K562 (cell line): ENCODE data around the gene SLC5A2. TPM values are rescaled to one million over a fixed set of nuclear protein-coding genes. Genes with fewer than 3 reads are reported as not detected.
A peak's percentile ranks its signal among the peaks of the same experiment; 100 is the strongest.
"Not testable (repeated sequence)": the region's sequence is repeated elsewhere in the genome, so short reads cannot be mapped to it uniquely, and the experiment has no call there.

ENCODE experiments used
- ATAC-seq: fragments of 200-7000 bp; cut with Tn5 transposase; 3 replicates; pipeline ENCODE4 v1.9.1; 2020; ENCODE audit warnings: moderate library complexity
- BruUV-seq: library from RNA; stranded (reverse); fragments of 400-500 nt; replicated peaks from 2 replicates; lab custom pipeline; 2021; lab: Mats Ljungman, UMichigan
- CTCF ChIA-PET: fragments of 300-600 bp; formaldehyde crosslinking; extraction: SDS; loops from one replicate; lab custom pipeline; 2021; ENCODE audit warnings: low intra/inter-chr PET ratio; lab: Yijun Ruan, JAX
- POLR2A ChIA-PET: fragments of 300-600, 350-650 bp; sonication (Branson Sonifier 250); formaldehyde crosslinking; extraction: SDS; loops from one replicate; lab custom pipeline; 2021; ENCODE audit warnings: antibody characterized with exemption, inconsistent platforms; lab: Yijun Ruan, JAX
- DNase-seq, 4 experiments: peaks; one replicate each; pipeline versions ENCODE4 v3.0.0 to v3.0.0-alpha.2; 2011 to 2018; ENCODE audit warnings: low spot score in 3 of 4, mixed read lengths in 3 of 4; ENCODE audit errors: extremely low read depth in 1 of 4
- FAIRE-seq: peaks from 2 replicates; lab custom pipeline; 2011; peaks lifted over from hg19 to GRCh38; lab: Jason Lieb, UNC
- H2AFZ ChIP-seq: 2 replicates; pipeline ENCODE4 v1.6.0; 2011; ENCODE audit warnings: low read depth, low read length, control low read depth, inconsistent platforms
- H3K27ac ChIP-seq: fragments of 200-600 bp; 3 replicates; pipeline ENCODE4 v1.8.0; 2011; ENCODE audit warnings: low read depth, mild to moderate bottlenecking, control low read depth, inconsistent platforms, low read length, moderate library complexity, mixed read lengths; ENCODE audit errors: extremely low read depth
- H3K27me3 ChIP-seq, 2 experiments: fragments of 300-600 bp in 1 of 2; 2 replicates in 1 of 2; 3 replicates in 1 of 2; pipeline versions ENCODE4 v1.6.0 to v1.8.0; 2011; ENCODE audit warnings: inconsistent platforms in 2 of 2, low read length in 2 of 2, mild to moderate bottlenecking in 1 of 2, mixed read lengths in 1 of 2, moderate library complexity in 1 of 2; ENCODE audit not compliant: control insufficient read depth in 2 of 2, insufficient read depth in 2 of 2
- H3K36me3 ChIP-seq: fragments of 300-600 bp; 3 replicates; pipeline ENCODE4 v1.8.0; 2011; ENCODE audit warnings: mild to moderate bottlenecking, low read length, inconsistent platforms; ENCODE audit not compliant: control insufficient read depth, insufficient read depth
- H3K4me1 ChIP-seq, 2 experiments: fragments of 200-600 bp in 1 of 2; replicated peaks in 1 of 2; 2 replicates in 1 of 2; 3 replicates in 1 of 2; pipeline versions ENCODE4 v1.5.1 to v1.8.0; 2011; ENCODE audit warnings: inconsistent platforms in 2 of 2, low read length in 2 of 2, mild to moderate bottlenecking in 1 of 2, mixed read lengths in 1 of 2, moderate library complexity in 1 of 2; ENCODE audit not compliant: control insufficient read depth in 2 of 2, insufficient read depth in 2 of 2
- H3K4me2 ChIP-seq: 2 replicates; pipeline ENCODE4 v1.6.1; 2011; ENCODE audit warnings: low read length, control low read depth, inconsistent platforms, mixed read lengths; ENCODE audit not compliant: insufficient read depth
- H3K4me3 ChIP-seq: fragments of 200-600 bp; sonication (generic), shearing (Covaris generic); 2 replicates; pipeline ENCODE4 v1.5.1; 2016; ENCODE audit warnings: control low read depth, inconsistent platforms
- H3K79me2 ChIP-seq: fragments of 200-600 bp; 3 replicates; pipeline ENCODE4 v1.8.0; 2011; ENCODE audit warnings: low read length, inconsistent platforms; ENCODE audit not compliant: control insufficient read depth, insufficient read depth
- H3K9ac ChIP-seq, 2 experiments: 2 replicates each; pipeline versions ENCODE4 v1.6.0 to v1.6.1; 2011; ENCODE audit warnings: low read depth in 2 of 2, low read length in 2 of 2, control low read depth in 1 of 2, inconsistent platforms in 1 of 2, mild to moderate bottlenecking in 1 of 2, mixed read lengths in 1 of 2; ENCODE audit not compliant: insufficient read depth in 1 of 2
- H3K9me1 ChIP-seq: one replicate; pipeline ENCODE4 v1.6.0; 2011; ENCODE audit warnings: inconsistent platforms, mild to moderate bottlenecking, low read length, moderate library complexity; ENCODE audit not compliant: control insufficient read depth, insufficient read depth
- H3K9me3 ChIP-seq: replicated peaks from 2 replicates; pipeline ENCODE4 v1.5.1; 2011; ENCODE audit warnings: low read depth, low read length, inconsistent platforms; ENCODE audit not compliant: control insufficient read depth, insufficient read depth
- H4K20me1 ChIP-seq: replicated peaks from 2 replicates; pipeline ENCODE4 v1.6.1; 2011; ENCODE audit warnings: low read length, inconsistent platforms, mixed read lengths; ENCODE audit not compliant: control insufficient read depth, insufficient read depth
- CBFA2T3 ChIP-seq: fragments of 450-650 bp; IDR thresholded peaks from 2 replicates; pipeline ENCODE4 v1.6.1; 2017
- WGBS: fragments of 100-300 bp; shearing (Covaris generic); methylation state at CpG from one replicate; pipeline ENCODE4 v1.1.6; 2016; ENCODE audit warnings: low coverage, mixed read lengths; ENCODE audit not compliant: insufficient coverage; ENCODE audit errors: missing lambda C conversion rate; 5-methylcytosine and 5-hydroxymethylcytosine counted together
- in situ Hi-C: fragments of 300-500 bp; cut with MboI; formaldehyde crosslinking; loops from 4 replicates; pipeline ENCODE4 v1.15.0; 2018; ENCODE audit warnings: inconsistent platforms, mixed read lengths
- intact Hi-C: fragments of 100-400 bp; cut with micrococcal nuclease; formaldehyde crosslinking; loops from 2 replicates; pipeline ENCODE4 v1.14.2; 2022
- polyA plus RNA-seq, 8 experiments: library from polyadenylated mRNA; depleted of rRNA in 4 of 8; stranded (reverse) in 5 of 8; unstranded in 3 of 8; fragments of >200 nt; fragmentation: Nextera tagmentation in 2 of 8; fragmentation: Illumina TruSeq in 1 of 8; extraction: Ambion mirVana in 2 of 8; extraction: Trizol in 1 of 8; gene quantifications; 2 replicates each; pipeline versions ENCODE4 v1.2.1 to v1.2.3, GENCODE V29; 2011 to 2014; ENCODE audit warnings: inconsistent platforms in 1 of 8, missing spikeins in 1 of 8
- total RNA-seq, 7 experiments: library from RNA; depleted of rRNA in 6 of 7; stranded (reverse); fragments of >200 nt in 6 of 7; fragmentation: Illumina TruSeq in 2 of 7; extraction: Trizol in 2 of 7; gene quantifications; 2 replicates each; pipeline versions ENCODE4 v1.2.1 to v1.2.3, GENCODE V29; 2011 to 2021; ENCODE audit warnings: low replicate concordance in 1 of 7
- TF ChIP-seq, protein P1 (sequence below): sonication (generic); formaldehyde crosslinking; IDR thresholded peaks from 2 replicates; pipeline ENCODE4 v1.8.0; 2023; ENCODE audit warnings: mild to moderate bottlenecking, missing genetic modification reagents

The SLC5A2 gene
- total and polyA plus RNA-seq, 9 of the 15 experiments (the other 6 are each of a cell fraction or from before 2014, with no cell fraction given): 0.07 to 2.7 (median 2.2) TPM; not detected in 6

DNA sequence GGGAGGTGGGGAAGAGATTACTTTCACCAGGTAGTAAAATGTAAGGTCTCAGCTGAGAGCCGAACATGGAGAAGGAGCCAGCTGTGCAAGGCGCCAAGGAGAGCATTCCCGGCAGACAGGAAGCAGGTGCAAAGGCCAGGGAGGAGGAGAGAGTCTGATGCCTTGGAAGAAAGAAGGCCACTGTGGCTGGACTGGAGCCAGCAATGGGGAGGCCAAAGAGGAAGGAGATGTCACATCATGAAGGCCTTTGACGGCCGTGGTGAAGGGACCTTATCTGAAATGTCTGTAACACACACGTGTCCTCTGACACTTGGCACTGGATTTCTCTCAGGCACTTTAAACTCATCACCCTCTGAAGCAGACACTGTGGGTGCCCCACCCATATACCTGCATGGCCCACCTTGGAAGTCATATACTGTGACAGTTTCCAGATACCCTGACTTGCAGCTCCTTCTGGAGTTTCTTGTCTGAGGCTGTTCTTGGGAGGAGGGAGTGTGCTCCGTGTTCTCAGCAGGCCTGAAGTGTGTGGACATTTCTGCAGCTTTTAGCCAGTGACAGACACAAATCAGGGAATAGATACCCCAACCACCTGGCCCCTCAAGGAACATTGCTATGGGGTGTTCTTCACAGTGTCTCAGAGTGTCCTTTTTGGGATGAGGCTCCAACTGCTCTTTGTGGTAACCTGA, 1.9 kb upstream of the SLC5A2 start (continued):
- TF ChIP-seq, protein P1, sequence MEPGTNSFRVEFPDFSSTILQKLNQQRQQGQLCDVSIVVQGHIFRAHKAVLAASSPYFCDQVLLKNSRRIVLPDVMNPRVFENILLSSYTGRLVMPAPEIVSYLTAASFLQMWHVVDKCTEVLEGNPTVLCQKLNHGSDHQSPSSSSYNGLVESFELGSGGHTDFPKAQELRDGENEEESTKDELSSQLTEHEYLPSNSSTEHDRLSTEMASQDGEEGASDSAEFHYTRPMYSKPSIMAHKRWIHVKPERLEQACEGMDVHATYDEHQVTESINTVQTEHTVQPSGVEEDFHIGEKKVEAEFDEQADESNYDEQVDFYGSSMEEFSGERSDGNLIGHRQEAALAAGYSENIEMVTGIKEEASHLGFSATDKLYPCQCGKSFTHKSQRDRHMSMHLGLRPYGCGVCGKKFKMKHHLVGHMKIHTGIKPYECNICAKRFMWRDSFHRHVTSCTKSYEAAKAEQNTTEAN (CRISPR knock-in tag): no peak
- TF ChIP-seq CBFA2T3: peak; percentile 51; the same call in 1 of the 2 replicates

GRCh38 chr16:31484048-31484447, 1.1 kb downstream of the SLC5A2 start:
- DNase-seq, H3K9ac ChIP-seq, H2AFZ ChIP-seq, BruUV-seq, FAIRE-seq, H3K27me3 ChIP-seq, H3K27ac ChIP-seq, H3K36me3 ChIP-seq, H3K4me2 ChIP-seq, H3K9me1 ChIP-seq, H3K9me3 ChIP-seq, H3K4me3 ChIP-seq, intact Hi-C loops, H4K20me1 ChIP-seq, H3K79me2 ChIP-seq, ATAC-seq, in situ Hi-C loops: not testable (repeated sequence)
- CTCF ChIA-PET: interaction anchor here (0.7 kb wide), 1 partner anchor 226 kb away, joined by 4 read pairs; no protein-coding TSS in a partner anchor
- WGBS: 61% methylated on average over 4 of the region's 4 CpGs
- POLR2A ChIA-PET: interaction anchor here (1.0 kb wide), 1 partner anchor 15 kb away, joined by 3 read pairs; no protein-coding TSS in a partner anchor
- peaks cover 17 to 27% of the 10 kb centered on the region in 2 experiments for H3K4me1 ChIP-seq
